SK-N-SH treated with all-trans-retinoic acid at 6 μM for 48 hours (cell line): ENCODE measurements around the gene UNC119B.
"Not testable (repeated sequence)": the region's sequence is repeated elsewhere in the genome, so short reads cannot be mapped to it uniquely, and the experiment has no call there.

Source experiments
- ATAC-seq: fragments of 200-7000 bp; cut with Tn5 transposase; 3 replicates; pipeline ENCODE4 v1.9.1; 2020; ENCODE audit warnings: mild to moderate bottlenecking, moderate library complexity
- ARNTL ChIP-seq: fragments of 450-650 bp; formaldehyde crosslinking; IDR thresholded peaks from 2 replicates; pipeline ENCODE4 v1.5.0; 2020; ENCODE audit warnings: low read depth, mild to moderate bottlenecking, moderate library complexity, borderline replicate concordance
- BACH2 ChIP-seq: fragments of 250-450 bp; sonication (Bioruptor Pico); IDR thresholded peaks from 2 replicates; pipeline ENCODE4 v1.9.0; 2021; ENCODE audit warnings: mild to moderate bottlenecking, borderline replicate concordance
- CREB5 ChIP-seq: fragments of 250-450 bp; sonication (Bioruptor Pico); IDR thresholded peaks from 2 replicates; pipeline ENCODE4 v1.5.1; 2020; ENCODE audit warnings: low read depth, mild to moderate bottlenecking, moderate library complexity
- CSDC2 ChIP-seq: fragments of 250-450 bp; sonication (Bioruptor Pico); IDR thresholded peaks from 2 replicates; pipeline ENCODE4 v1.5.0; 2020; ENCODE audit warnings: mild to moderate bottlenecking, moderate library complexity
- CSRNP3 ChIP-seq: fragments of 250-450 bp; sonication (Bioruptor Pico); IDR thresholded peaks from 2 replicates; pipeline ENCODE4 v1.5.1; 2021; ENCODE audit warnings: mild to moderate bottlenecking, moderate library complexity
- ESRRG ChIP-seq: fragments of 250-450 bp; sonication (Bioruptor Pico); IDR thresholded peaks from 2 replicates; pipeline ENCODE4 v1.6.1; 2021; ENCODE audit warnings: mild to moderate bottlenecking
- GLIS3 ChIP-seq: fragments of 250-450 bp; sonication (Bioruptor Pico); IDR thresholded peaks from 2 replicates; pipeline ENCODE4 v1.5.0; 2020; ENCODE audit warnings: mild to moderate bottlenecking, moderate library complexity
- OSR1 ChIP-seq: fragments of 250-450 bp; sonication (Bioruptor Pico); IDR thresholded peaks from 2 replicates; pipeline ENCODE4 v1.8.0; 2022; ENCODE audit warnings: moderate library complexity, mild to moderate bottlenecking, inconsistent platforms
- PATZ1 ChIP-seq: fragments of 250-450 bp; sonication (Bioruptor Pico); IDR thresholded peaks from 2 replicates; pipeline ENCODE4 v1.8.0; 2020; ENCODE audit warnings: mild to moderate bottlenecking, moderate library complexity, borderline replicate concordance
- POU6F1 ChIP-seq: fragments of 250-450 bp; sonication (Bioruptor Pico); IDR thresholded peaks from 2 replicates; pipeline ENCODE4 v1.8.0; 2021; ENCODE audit warnings: low read depth, mild to moderate bottlenecking, moderate library complexity, borderline replicate concordance
- PPARA ChIP-seq: fragments of 250-450 bp; sonication (Bioruptor Pico); IDR thresholded peaks from 2 replicates; pipeline ENCODE4 v1.5.0; 2020; ENCODE audit warnings: mild to moderate bottlenecking, borderline replicate concordance
- RARB ChIP-seq: fragments of 250-450 bp; sonication (Bioruptor Pico); IDR thresholded peaks from 2 replicates; pipeline ENCODE4 v1.8.0; 2021; ENCODE audit warnings: mild to moderate bottlenecking, moderate library complexity
- SNAI2 ChIP-seq: fragments of 250-450 bp; sonication (Bioruptor Pico); IDR thresholded peaks from 2 replicates; pipeline ENCODE4 v1.5.0; 2020; ENCODE audit warnings: mild to moderate bottlenecking, moderate library complexity
- TOX ChIP-seq: fragments of 250-450 bp; sonication (Bioruptor Pico); IDR thresholded peaks from 2 replicates; pipeline ENCODE4 v1.8.0; 2021; ENCODE audit warnings: mild to moderate bottlenecking, moderate library complexity, borderline replicate concordance
- TSHZ2 ChIP-seq: fragments of 250-450 bp; sonication (Bioruptor Pico); IDR thresholded peaks from 2 replicates; pipeline ENCODE4 v1.5.0; 2020; ENCODE audit warnings: mild to moderate bottlenecking, moderate library complexity
- ZC3H10 ChIP-seq: fragments of 250-450 bp; sonication (Bioruptor Pico); IDR thresholded peaks from 2 replicates; pipeline ENCODE4 v1.5.1; 2021; ENCODE audit warnings: mild to moderate bottlenecking, moderate library complexity
- ZFP30 ChIP-seq: fragments of 450-650 bp; formaldehyde crosslinking; IDR thresholded peaks from 2 replicates; pipeline ENCODE4 v1.5.0; 2022; ENCODE audit warnings: mild to moderate bottlenecking, moderate library complexity
- ZNF565 ChIP-seq: fragments of 450-650 bp; formaldehyde crosslinking; conservative IDR thresholded peaks from 2 replicates; pipeline ENCODE4 v1.5.0; 2020; ENCODE audit warnings: low read depth, mild to moderate bottlenecking, moderate library complexity
- ZNF70 ChIP-seq: fragments of 450-650 bp; formaldehyde crosslinking; IDR thresholded peaks from 2 replicates; pipeline ENCODE4 v1.5.0; 2020; ENCODE audit warnings: mild to moderate bottlenecking, moderate library complexity
- ZNF8 ChIP-seq: fragments of 450-650 bp; formaldehyde crosslinking; IDR thresholded peaks from 2 replicates; pipeline ENCODE4 v1.5.0; 2020; ENCODE audit warnings: mild to moderate bottlenecking, moderate library complexity

Gene UNC119B

GRCh38 chr12:120732198-120732597, 21.9 kb downstream of the UNC119B start:
- not testable (repeated sequence) for ATAC-seq

GRCh38 chr12:120733574-120733973, 23.3 kb downstream of the UNC119B start:
- ATAC-seq, result no peak
- TF ChIP-seq ZNF8 (CRISPR knock-in tag), result no peak
- no peak for TF ChIP-seq BACH2 (CRISPR knock-in tag)
- TF ChIP-seq TOX (CRISPR knock-in tag), result no peak
- TF ChIP-seq CREB5 (CRISPR knock-in tag), result no peak
- TF ChIP-seq RARB (CRISPR knock-in tag), result no peak
- TF ChIP-seq OSR1 (CRISPR knock-in tag), result no peak

GRCh38 chr12:120734210-120734609, 24.0 kb downstream of the UNC119B start:
- no peak for ATAC-seq
- TF ChIP-seq ZNF70 (CRISPR knock-in tag), result no peak
- TF ChIP-seq RARB (CRISPR knock-in tag), result no peak
- TF ChIP-seq ARNTL (CRISPR knock-in tag), result no peak
- TF ChIP-seq ZNF565 (CRISPR knock-in tag), result no peak
- TF ChIP-seq CREB5 (CRISPR knock-in tag), result no peak
- TF ChIP-seq CSRNP3 (CRISPR knock-in tag), result no peak
- no peak for TF ChIP-seq CSDC2 (CRISPR knock-in tag)
- TF ChIP-seq ZFP30, result no peak
- no peak for TF ChIP-seq ZC3H10 (CRISPR knock-in tag)
- no peak for TF ChIP-seq TOX (CRISPR knock-in tag)
- TF ChIP-seq PPARA (CRISPR knock-in tag), result no peak
- no peak for TF ChIP-seq GLIS3 (CRISPR knock-in tag)
- TF ChIP-seq PATZ1, result no peak
- no peak for TF ChIP-seq SNAI2 (CRISPR knock-in tag)
- no peak for TF ChIP-seq POU6F1
- TF ChIP-seq OSR1 (CRISPR knock-in tag), result no peak
- no peak for TF ChIP-seq ESRRG (CRISPR knock-in tag)
- no peak for TF ChIP-seq TSHZ2 (CRISPR knock-in tag)
